PC-9 (cell line): ENCODE measurements around the gene FGD5.

ENCODE experiments used
- CTCF ChIP-seq: fragments of 200-600 bp; sonication (generic); conservative IDR thresholded peaks from 2 replicates; pipeline ENCODE4 v1.6.1; 2017; ENCODE audit warnings: mixed run types, antibody characterized with exemption, mild to moderate bottlenecking, moderate library complexity
- EZH2 ChIP-seq: fragments of 200-600 bp; sonication (generic); IDR thresholded peaks from 2 replicates; pipeline ENCODE4 v1.8.0; 2017; ENCODE audit warnings: antibody characterized with exemption, low read depth

GRCh38 chr3:14845826-14846225, 27.1 kb downstream of the FGD5 start:
- no peak for TF ChIP-seq CTCF
- no peak for TF ChIP-seq EZH2
